ENCODE measurements around the gene ZBTB16. TPM values are rescaled to one million over a fixed set of nuclear protein-coding genes. Genes with fewer than 3 reads are reported as not detected.

Gene ZBTB16
- total RNA-seq, 1 experiment from 2014 or later, result 0.44 TPM

DNA sequence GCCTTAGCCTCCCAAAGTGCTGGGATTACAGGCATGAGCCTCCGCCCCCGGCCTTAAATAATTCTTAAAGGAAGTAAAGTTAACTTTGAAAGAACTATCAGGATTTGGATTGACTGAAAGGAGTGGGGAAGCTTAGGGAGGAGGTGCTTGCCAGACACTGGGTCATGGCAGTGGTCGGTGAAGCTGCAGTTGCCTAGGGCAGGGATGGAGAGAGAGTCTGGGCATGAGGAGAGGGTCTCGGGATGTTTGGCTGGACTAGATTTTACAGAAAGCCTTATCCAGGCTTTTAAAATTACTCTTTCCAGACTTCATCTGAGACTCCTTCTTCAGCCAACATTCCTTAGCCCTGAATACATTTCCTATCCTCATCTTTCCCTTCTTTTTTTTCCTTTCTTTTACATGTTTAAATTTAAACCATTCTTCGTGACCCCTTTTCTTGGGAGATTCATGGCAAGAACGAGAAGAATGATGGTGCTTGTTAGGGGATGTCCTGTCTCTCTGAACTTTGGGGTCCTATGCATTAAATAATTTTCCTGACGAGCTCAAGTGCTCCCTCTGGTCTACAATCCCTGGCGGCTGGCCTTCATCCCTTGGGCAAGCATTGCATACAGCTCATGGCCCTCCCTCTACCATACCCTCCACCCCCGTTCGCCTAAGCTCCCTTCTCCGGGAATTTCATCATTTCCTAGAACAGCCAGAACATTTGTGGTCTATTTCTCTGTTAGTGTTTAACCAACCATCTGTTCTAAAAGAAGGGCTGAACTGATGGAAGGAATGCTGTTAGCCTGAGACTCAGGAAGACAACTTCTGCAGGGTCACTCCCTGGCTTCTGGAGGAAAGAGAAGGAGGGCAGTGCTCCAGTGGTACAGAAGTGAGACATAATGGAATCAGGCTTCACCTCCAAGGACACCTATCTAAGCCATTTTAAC, 236.4 kb downstream of the ZBTB16 start, which contains the start of gene NNMT:
Gene NNMT, plus strand, starts transcription at position 724 of the 929 bp plus-strand sequence. Its CDS starts 158 bp downstream, at position 882.
- H3K79me2 ChIP-seq (ENCODE audit: low read depth), result no peaks in the 10 kb centered on the region
- no peak for TF ChIP-seq EZH2 (IDR thresholded peaks at IDR 0.05; ENCODE audit: low read depth)
- TF ChIP-seq, protein P1, sequence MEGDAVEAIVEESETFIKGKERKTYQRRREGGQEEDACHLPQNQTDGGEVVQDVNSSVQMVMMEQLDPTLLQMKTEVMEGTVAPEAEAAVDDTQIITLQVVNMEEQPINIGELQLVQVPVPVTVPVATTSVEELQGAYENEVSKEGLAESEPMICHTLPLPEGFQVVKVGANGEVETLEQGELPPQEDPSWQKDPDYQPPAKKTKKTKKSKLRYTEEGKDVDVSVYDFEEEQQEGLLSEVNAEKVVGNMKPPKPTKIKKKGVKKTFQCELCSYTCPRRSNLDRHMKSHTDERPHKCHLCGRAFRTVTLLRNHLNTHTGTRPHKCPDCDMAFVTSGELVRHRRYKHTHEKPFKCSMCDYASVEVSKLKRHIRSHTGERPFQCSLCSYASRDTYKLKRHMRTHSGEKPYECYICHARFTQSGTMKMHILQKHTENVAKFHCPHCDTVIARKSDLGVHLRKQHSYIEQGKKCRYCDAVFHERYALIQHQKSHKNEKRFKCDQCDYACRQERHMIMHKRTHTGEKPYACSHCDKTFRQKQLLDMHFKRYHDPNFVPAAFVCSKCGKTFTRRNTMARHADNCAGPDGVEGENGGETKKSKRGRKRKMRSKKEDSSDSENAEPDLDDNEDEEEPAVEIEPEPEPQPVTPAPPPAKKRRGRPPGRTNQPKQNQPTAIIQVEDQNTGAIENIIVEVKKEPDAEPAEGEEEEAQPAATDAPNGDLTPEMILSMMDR (conservative IDR thresholded peaks at IDR 0.05), result no peak
- no peaks in the 10 kb centered on the region for H3K9me2 ChIP-seq (ENCODE audit: insufficient read depth)
- BruUV-seq (replicated peaks), result no TSS peak
- no peaks in the 10 kb centered on the region; the same call in 1 of the 2 replicates for H3K9me3 ChIP-seq (ENCODE audit: insufficient read depth, low read depth)
- H3K4me1 ChIP-seq (replicated peaks; ENCODE audit: insufficient read depth), result peaks cover 5% of the 10 kb centered on the region; the same call in 1 of the 2 replicates
- no peak within 1 kb of the TSS for H2AFZ ChIP-seq
- peaks cover 4% of the 10 kb centered on the region; the same call in 1 of the 2 replicates for H3K27me3 ChIP-seq (ENCODE audit: insufficient read depth, low read depth)
- POLR2A ChIA-PET (ENCODE audit: unreplicated experiment), result no interaction called here
- intact Hi-C loops (cut with micrococcal nuclease; ENCODE audit: unreplicated experiment), result no loop called here
- H3K36me3 ChIP-seq (ENCODE audit: low read depth), result no peaks in the 10 kb centered on the region
- H4K20me1 ChIP-seq (ENCODE audit: insufficient read depth), result no peaks in the 10 kb centered on the region; the same call in 1 of the 2 replicates
- H3F3A ChIP-seq (ENCODE audit: insufficient read depth, low read depth), result no peaks in the 10 kb centered on the region
- no peak within 1 kb of the TSS for H3K27ac ChIP-seq
- H3K4me3 ChIP-seq, result no peak within 1 kb of the TSS
- CTCF ChIA-PET, result no interaction called here
- DNase-seq, result no peak
- peak within 1 kb of the TSS; percentile 46; the same call in 1 of the 2 replicates for H3K4me2 ChIP-seq

DNA sequence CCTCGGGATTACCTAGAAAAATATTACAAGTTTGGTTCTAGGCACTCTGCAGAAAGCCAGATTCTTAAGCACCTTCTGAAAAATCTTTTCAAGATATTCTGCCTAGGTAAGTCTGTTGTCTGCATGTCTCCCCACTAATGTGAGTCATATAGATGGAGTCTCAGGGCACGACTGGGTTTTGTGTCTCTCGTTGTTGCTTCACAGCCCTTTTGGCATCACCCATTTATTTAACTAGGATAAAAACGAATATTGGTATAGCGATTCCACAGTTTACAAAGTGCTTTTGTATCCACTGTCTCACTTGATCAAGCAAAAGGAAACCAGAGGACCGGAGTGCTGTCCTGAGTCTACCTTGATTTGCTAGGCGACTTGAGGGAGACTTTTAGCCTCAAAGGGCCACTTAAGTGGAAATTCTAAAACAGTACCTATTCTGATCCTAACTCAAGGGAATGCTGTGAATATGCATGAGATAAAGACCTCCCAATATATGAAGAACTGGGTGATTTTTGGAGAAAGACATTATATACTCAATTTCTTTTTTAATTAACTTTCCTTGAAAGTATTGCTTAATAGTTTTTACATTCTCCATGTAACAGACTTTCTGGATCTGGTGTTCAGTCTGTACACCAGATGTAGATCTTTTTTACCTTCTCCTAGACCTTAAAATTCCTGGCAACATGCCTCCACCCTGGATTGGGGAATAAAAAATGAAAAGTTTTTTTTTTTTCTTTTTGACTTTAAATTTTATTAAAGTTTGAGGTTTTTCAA, 237.3 kb downstream of the ZBTB16 start:
- no peak for DNase-seq
- no peaks in the 10 kb centered on the region; the same call in 1 of the 2 replicates for H3K9me3 ChIP-seq (ENCODE audit: insufficient read depth, low read depth)
- H4K20me1 ChIP-seq (ENCODE audit: insufficient read depth), result no peaks in the 10 kb centered on the region; the same call in 1 of the 2 replicates
- no TSS peak for BruUV-seq (replicated peaks)
- H3K27ac ChIP-seq, result no peak overlapping the region
- no peak overlapping the region for H3K4me3 ChIP-seq
- no peaks in the 10 kb centered on the region for H3F3A ChIP-seq (ENCODE audit: insufficient read depth, low read depth)
- no peaks in the 10 kb centered on the region for H3K9me2 ChIP-seq (ENCODE audit: insufficient read depth)
- ChIA-PET POLR2A (ENCODE audit: unreplicated experiment) (no interaction called here), CTCF (no interaction called here)
- no peaks in the 10 kb centered on the region for H3K79me2 ChIP-seq (ENCODE audit: low read depth)
- H2AFZ ChIP-seq, result no peak overlapping the region
- no peak overlapping the region for H3K4me2 ChIP-seq
- H3K36me3 ChIP-seq (ENCODE audit: low read depth), result no peaks in the 10 kb centered on the region
- peaks cover 5% of the 10 kb centered on the region; the same call in 1 of the 2 replicates for H3K4me1 ChIP-seq (replicated peaks; ENCODE audit: insufficient read depth)
- TF ChIP-seq, protein P1 (conservative IDR thresholded peaks at IDR 0.05), result no peak
- no peak for TF ChIP-seq EZH2 (IDR thresholded peaks at IDR 0.05; ENCODE audit: low read depth)
- H3K27me3 ChIP-seq (ENCODE audit: insufficient read depth, low read depth), result no peaks in the 10 kb centered on the region; the same call in 1 of the 2 replicates
- intact Hi-C loops (cut with micrococcal nuclease; ENCODE audit: unreplicated experiment), result no loop called here
